Breast epithelium (tissue), 4 donors: ENCODE results near the gene AFAP1L1. TPM values are rescaled to one million over a fixed set of nuclear protein-coding genes. Genes with fewer than 3 reads are reported as not detected.

Experiments
- DNase-seq, 2 donors: peaks; one replicate each; pipeline ENCODE4 v3.0.0-alpha.2; 2019; ENCODE audit warnings: low spot score in 2 of 2
- H3K27ac ChIP-seq, 2 donors: fragments of 200-600 bp; sonication (generic) in 1 of 2; one replicate each; pipeline ENCODE4 v1.5.1; 2016 to 2019; ENCODE audit warnings: mild to moderate bottlenecking in 1 of 2
- H3K27me3 ChIP-seq, 2 donors: fragments of 200-600 bp; sonication (generic) in 1 of 2; one replicate each; pipeline versions ENCODE4 v1.5.1 to v1.6.0; 2017 to 2019; ENCODE audit warnings: control low read depth in 1 of 2, mild to moderate bottlenecking in 1 of 2
- H3K36me3 ChIP-seq: fragments of 200-600 bp; one replicate; pipeline ENCODE4 v1.5.1; 2019
- H3K4me1 ChIP-seq, 2 donors: fragments of 200-600 bp; sonication (generic); one replicate each; pipeline ENCODE4 v1.5.1; 2016 to 2019; ENCODE audit warnings: control low read depth in 1 of 2
- H3K4me3 ChIP-seq, 3 donors: fragments of 200-600 bp; sonication (generic); 1 replicate in 2 of 3; 2 replicates in 1 of 3; pipeline ENCODE4 v1.5.1; 2016 to 2019; ENCODE audit warnings: mild to moderate bottlenecking in 3 of 3, moderate library complexity in 2 of 3
- H3K9me3 ChIP-seq, 2 donors: fragments of 200-600 bp; sonication (generic) in 1 of 2; one replicate each; pipeline ENCODE4 v1.5.1; 2016 to 2019; ENCODE audit warnings: control low read depth in 1 of 2
- POLR2A ChIP-seq: fragments of 450-650 bp; IDR thresholded peaks from one replicate; pipeline ENCODE4 v1.6.1; 2016; ENCODE audit warnings: antibody characterized with exemption, mild to moderate bottlenecking, moderate library complexity
- POLR2AphosphoS5 ChIP-seq, 3 donors: sonication (generic); formaldehyde crosslinking; IDR thresholded peaks; one replicate each; pipeline ENCODE4 v1.6.1; 2017; ENCODE audit warnings: antibody characterized with exemption in 3 of 3
- intact Hi-C: fragments of 100-400 bp; cut with DNase I; formaldehyde crosslinking; loops from one replicate; pipeline ENCODE4 v1.15.1; 2023; ENCODE audit warnings: low total_unique reads
- total RNA-seq, 3 donors: library from RNA; depleted of rRNA; stranded (reverse); fragments of >200 nt; gene quantifications; one replicate each; pipeline ENCODE4 v1.1.0, GENCODE V29; 2016
- TF ChIP-seq, protein P1 (sequence below), 3 donors: fragments of 450-650 bp; IDR thresholded peaks; one replicate each; pipeline ENCODE4 v1.5.1; 2016 to 2017; ENCODE audit warnings: antibody characterized with exemption in 3 of 3, mild to moderate bottlenecking in 3 of 3, moderate library complexity in 3 of 3

AFAP1L1 gene
- total RNA-seq, 3 donors from 2014 or later = 13.3 to 108 (median 26.5) TPM

DNA sequence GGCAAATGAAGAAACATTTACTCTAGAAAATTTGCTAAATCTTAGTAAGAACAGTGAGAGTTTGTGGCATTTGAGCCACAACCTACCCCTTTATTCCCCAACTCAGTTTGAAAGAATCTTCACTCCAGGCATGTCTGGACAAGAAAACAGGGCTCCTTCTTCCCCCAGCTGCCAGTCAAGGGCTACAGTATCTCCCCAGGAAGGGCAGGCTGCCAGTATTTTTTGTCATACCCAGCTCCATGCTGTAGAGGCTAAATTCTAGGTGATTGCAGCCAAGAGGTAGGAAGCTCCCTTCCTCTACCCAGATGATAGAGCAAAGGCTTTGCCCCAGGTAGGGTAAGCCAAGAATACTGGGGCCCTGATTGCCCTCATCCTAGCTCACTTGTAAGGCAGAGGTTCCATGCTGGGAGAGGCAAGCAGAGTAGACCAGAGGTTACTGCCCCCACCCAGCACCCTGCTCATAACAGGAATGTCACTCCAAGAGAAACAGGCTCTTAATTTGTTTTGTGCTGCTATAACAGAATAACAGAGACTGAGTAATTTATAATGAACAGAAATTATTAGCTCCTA lies 53.6 kb downstream of the AFAP1L1 start:
- Histone ChIP-seq H3K36me3 (no peaks in the 10 kb centered on the region), H3K4me3 (no peak overlapping the region), H3K4me1 (peaks cover 0 to 7% of the 10 kb centered on the region in 2 donors), H3K9me3 (no peaks in the 10 kb centered on the region), H3K27ac (no peak overlapping the region), H3K27me3 (no peaks in the 10 kb centered on the region)
- intact Hi-C loops = no loop called here
- TF ChIP-seq POLR2AphosphoS5 (IDR thresholded peaks at IDR 0.05) (no peak), POLR2A (no peak)
- TF ChIP-seq, protein P1, sequence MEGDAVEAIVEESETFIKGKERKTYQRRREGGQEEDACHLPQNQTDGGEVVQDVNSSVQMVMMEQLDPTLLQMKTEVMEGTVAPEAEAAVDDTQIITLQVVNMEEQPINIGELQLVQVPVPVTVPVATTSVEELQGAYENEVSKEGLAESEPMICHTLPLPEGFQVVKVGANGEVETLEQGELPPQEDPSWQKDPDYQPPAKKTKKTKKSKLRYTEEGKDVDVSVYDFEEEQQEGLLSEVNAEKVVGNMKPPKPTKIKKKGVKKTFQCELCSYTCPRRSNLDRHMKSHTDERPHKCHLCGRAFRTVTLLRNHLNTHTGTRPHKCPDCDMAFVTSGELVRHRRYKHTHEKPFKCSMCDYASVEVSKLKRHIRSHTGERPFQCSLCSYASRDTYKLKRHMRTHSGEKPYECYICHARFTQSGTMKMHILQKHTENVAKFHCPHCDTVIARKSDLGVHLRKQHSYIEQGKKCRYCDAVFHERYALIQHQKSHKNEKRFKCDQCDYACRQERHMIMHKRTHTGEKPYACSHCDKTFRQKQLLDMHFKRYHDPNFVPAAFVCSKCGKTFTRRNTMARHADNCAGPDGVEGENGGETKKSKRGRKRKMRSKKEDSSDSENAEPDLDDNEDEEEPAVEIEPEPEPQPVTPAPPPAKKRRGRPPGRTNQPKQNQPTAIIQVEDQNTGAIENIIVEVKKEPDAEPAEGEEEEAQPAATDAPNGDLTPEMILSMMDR (IDR thresholded peaks at IDR 0.05) = no peak
- DNase-seq = no peak

DNA sequence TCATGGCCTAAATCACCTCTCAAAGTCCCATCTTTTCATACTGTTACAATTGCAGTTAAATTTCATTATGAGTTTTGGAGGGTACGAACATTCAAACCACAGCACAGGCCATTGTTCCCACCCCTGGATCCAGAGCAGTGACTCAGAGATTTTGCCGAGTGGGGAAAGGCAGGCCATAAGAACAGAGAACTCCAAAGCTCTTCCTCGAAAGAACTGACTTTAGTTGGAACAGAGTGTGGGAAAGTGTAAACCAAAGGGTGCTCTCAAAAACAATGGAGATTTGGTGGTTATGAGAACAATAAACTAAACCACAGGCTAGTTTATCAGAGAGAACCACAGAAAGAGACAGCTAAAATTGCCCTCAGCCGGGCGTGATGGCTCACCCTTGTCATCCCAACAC lies 54.2 kb downstream of the AFAP1L1 start:
- no peak overlapping the region for H3K4me3 ChIP-seq
- no peaks in the 10 kb centered on the region for H3K9me3 ChIP-seq
- no peak for DNase-seq
- no peaks in the 10 kb centered on the region for H3K36me3 ChIP-seq
- H3K27ac ChIP-seq = no peak overlapping the region
- TF ChIP-seq, protein P1 (IDR thresholded peaks at IDR 0.05) = no peak
- TF ChIP-seq POLR2A (no peak), POLR2AphosphoS5 (IDR thresholded peaks at IDR 0.05) (no peak)
- intact Hi-C loops = no loop called here
- peaks cover 0 to under 1% of the 10 kb centered on the region in 2 donors for H3K4me1 ChIP-seq
- H3K27me3 ChIP-seq = no peaks in the 10 kb centered on the region

DNA sequence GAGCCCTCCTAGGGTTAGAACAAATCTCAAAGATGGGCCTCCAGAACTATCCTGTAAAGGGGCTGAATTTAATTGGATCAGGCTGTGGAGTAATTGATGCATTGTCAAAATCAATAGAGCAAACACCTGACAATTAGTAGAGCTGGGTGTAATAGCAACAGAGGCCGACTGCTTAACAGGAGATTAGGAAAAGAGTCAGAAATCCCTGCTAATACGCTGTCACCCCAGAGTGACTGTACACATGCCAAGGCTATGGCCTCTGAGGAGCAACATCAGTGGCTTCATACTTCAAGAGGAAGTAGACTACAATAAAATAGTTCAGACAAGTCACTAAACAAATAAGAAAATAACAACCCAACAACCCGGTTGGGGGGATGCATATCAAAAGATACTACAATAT lies 55.0 kb downstream of the AFAP1L1 start:
- intact Hi-C loops = no loop called here
- TF ChIP-seq, protein P1 (IDR thresholded peaks at IDR 0.05) = no peak
- Histone ChIP-seq H3K4me3 (no peak overlapping the region), H3K4me1 (no peaks in the 10 kb centered on the region), H3K27me3 (no peaks in the 10 kb centered on the region), H3K9me3 (no peaks in the 10 kb centered on the region), H3K36me3 (no peaks in the 10 kb centered on the region), H3K27ac (no peak overlapping the region)
- no peak for DNase-seq

DNA sequence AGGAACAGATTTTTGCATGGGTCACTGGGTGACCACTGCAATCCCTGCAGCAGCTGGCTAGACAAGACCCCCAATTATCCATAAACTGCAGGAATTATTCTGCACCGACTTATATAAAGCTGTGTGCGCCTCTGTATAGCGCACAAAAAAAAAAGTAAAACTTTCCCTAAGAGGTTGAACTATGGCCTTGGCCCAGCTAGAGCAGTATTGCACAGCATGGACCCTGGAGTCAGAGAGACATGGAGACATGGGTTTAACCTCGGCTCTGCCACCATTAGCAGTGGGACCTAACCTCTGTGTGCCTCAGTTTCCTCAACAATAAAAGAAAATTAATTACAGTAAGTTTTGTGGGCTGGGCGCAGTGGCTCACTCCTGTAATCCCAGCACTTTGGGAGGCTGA lies 56.5 kb downstream of the AFAP1L1 start:
- H3K9me3 ChIP-seq = no peaks in the 10 kb centered on the region
- H3K27me3 ChIP-seq = no peaks in the 10 kb centered on the region
- no peak for DNase-seq
- no peak for TF ChIP-seq POLR2A
- no peak for TF ChIP-seq POLR2AphosphoS5 (IDR thresholded peaks at IDR 0.05)
- TF ChIP-seq, protein P1 (IDR thresholded peaks at IDR 0.05) = no peak
- H3K36me3 ChIP-seq = no peaks in the 10 kb centered on the region
- H3K4me3 ChIP-seq = no peak overlapping the region
- intact Hi-C loops = no loop called here
- no peak overlapping the region for H3K27ac ChIP-seq
- H3K4me1 ChIP-seq = no peaks in the 10 kb centered on the region

DNA sequence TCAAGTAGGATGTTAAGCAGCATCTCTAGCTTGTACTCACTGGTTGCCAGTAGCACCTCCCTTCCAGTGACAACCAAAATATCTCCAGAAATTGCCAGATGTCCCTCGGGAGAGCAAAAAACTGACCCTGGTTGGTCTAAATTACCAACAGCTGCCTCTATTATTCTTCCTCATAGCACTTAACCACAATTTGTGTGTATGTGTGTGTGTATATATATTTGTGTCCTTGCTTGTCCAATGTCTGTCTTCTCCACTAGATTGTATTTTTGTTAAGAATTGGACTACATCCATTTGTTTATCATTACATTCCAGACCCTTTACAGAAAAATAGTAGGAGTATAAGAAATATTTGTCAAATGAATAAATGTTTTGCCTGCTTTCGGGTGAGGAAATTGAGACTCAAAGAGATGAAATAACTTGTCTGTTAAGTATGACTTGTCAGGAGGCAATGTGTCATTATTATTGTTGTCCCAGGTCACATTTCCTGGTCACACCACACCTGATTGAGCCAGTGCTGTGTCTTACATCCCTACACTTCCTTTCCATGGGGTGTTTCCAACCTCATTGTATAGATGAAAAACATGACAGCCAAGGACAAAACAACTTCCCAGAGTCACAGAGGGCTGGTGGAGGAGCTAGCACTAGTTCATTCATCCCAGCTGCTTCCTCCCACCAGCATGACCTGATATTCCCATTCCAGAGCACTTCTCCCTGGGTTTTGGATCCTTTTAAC lies 62.2 kb downstream of the AFAP1L1 start:
- H3K36me3 ChIP-seq = no peaks in the 10 kb centered on the region

More for the DNA sequence above, 62.2 kb downstream of the AFAP1L1 start:
- no peak for DNase-seq
- Histone ChIP-seq H3K4me3 (no peak overlapping the region), H3K27ac (peak overlapping the region in 1 of 2 donors; percentile 38), H3K4me1 (no peaks in the 10 kb centered on the region), H3K9me3 (no peaks in the 10 kb centered on the region), H3K27me3 (no peaks in the 10 kb centered on the region)
- TF ChIP-seq POLR2A (no peak), POLR2AphosphoS5 (IDR thresholded peaks at IDR 0.05) (no peak)
- TF ChIP-seq, protein P1 (IDR thresholded peaks at IDR 0.05) = no peak
- intact Hi-C loops = no loop called here
